Suprapubic skin (tissue), 3 donors: ENCODE data around the gene RAB12.

ENCODE experiments used
- CTCF ChIP-seq, 2 donors: fragments of 200-600 bp in 1 of 2; fragments of 450-650 bp in 1 of 2; sonication (generic) in 1 of 2; IDR thresholded peaks; one replicate each; pipeline ENCODE4 v1.5.1; 2016 to 2019; ENCODE audit warnings: antibody characterized with exemption in 2 of 2, mild to moderate bottlenecking in 1 of 2, moderate library complexity in 1 of 2
- POLR2AphosphoS5 ChIP-seq, 3 donors: sonication (generic); formaldehyde crosslinking; IDR thresholded peaks; one replicate each; pipeline ENCODE4 v1.6.1; 2017; ENCODE audit warnings: antibody characterized with exemption in 3 of 3

- TF ChIP-seq POLR2AphosphoS5 (IDR thresholded peaks at IDR 0.05) (no peak), CTCF (IDR thresholded peaks at IDR 0.05) (no peak)
Observed at GRCh38 chr18:8668381-8668780, 59.1 kb downstream of the RAB12 start.
